Upper lobe of left lung (tissue), 4 donors: ENCODE results near the gene MTX2.

Source experiments
- CTCF ChIP-seq, 6 experiments: fragments of 450-650 bp in 4 of 6; fragments of 200-600 bp in 2 of 6; sonication (generic) in 2 of 6; IDR thresholded peaks; one replicate each; pipeline ENCODE4 v1.5.1; 2016 to 2019; ENCODE audit warnings: antibody characterized with exemption in 6 of 6
- EP300 ChIP-seq, 4 donors: sonication (generic); formaldehyde crosslinking; IDR thresholded peaks; one replicate each; pipeline ENCODE4 v1.5.1; 2017; ENCODE audit warnings: antibody characterized with exemption in 4 of 4, control low read depth in 2 of 4

GRCh38 chr2:176368349-176368748, 99.1 kb downstream of the MTX2 start:
- TF ChIP-seq CTCF (IDR thresholded peaks at IDR 0.05) (no peak), EP300 (IDR thresholded peaks at IDR 0.05) (no peak)
